ENCODE results near the gene SLC26A1. TPM values are rescaled to one million over a fixed set of nuclear protein-coding genes. Genes with fewer than 3 reads are reported as not detected.
A peak's percentile ranks its signal among the peaks of the same experiment; 100 is the strongest.

SLC26A1 gene
- total and polyA plus RNA-seq, 2 of the 13 experiments (the other 11 are each of a cell fraction or from before 2014, with no cell fraction given) = 5.4 to 22.9 TPM

DNA sequence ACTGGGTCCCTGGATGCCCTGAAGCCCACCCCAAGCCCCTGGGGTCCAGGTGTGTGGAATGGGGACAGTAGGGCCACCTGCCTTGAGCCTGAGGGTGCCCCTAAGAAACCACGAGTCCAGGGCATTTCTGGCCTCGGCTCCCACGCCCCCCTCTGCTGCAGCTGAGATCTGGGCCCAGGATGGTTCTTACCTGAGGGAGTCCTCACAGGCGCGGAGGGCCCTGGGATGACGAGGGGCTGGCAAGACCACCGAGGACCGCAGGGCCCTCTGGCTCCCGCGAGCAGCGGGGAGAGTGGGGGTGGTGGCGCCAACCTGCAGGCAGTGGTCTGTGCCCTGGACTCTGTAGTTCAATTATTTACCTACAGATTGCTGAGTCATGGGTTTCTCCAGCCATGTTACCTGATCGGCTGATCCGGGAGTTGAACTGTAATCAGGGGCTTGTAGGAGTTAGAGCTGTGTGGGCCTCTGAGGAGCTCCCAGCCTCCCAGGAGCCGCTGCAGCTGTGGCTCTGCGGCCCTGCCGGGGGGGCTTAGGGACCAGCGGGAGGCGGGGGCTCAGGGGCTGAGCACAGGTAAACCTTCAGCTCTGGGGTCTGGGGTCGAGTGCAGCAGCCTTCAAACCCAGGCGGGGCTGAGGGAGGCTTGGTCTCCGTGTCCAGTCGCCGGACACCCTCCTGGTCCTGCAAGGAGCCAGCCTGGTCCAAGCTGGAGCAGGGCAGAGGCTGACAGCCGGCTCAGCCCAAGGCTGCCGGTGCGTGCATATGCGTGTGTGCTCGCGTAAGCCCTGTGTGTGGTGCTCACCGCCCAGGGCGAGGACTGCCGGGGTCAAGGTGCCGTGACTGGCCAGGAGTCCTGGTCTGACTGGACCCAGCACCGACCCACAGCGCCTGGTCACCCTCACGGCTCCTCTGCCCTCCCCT lies at the start of gene SLC26A1 (continued):
- TF ChIP-seq, protein P1, sequence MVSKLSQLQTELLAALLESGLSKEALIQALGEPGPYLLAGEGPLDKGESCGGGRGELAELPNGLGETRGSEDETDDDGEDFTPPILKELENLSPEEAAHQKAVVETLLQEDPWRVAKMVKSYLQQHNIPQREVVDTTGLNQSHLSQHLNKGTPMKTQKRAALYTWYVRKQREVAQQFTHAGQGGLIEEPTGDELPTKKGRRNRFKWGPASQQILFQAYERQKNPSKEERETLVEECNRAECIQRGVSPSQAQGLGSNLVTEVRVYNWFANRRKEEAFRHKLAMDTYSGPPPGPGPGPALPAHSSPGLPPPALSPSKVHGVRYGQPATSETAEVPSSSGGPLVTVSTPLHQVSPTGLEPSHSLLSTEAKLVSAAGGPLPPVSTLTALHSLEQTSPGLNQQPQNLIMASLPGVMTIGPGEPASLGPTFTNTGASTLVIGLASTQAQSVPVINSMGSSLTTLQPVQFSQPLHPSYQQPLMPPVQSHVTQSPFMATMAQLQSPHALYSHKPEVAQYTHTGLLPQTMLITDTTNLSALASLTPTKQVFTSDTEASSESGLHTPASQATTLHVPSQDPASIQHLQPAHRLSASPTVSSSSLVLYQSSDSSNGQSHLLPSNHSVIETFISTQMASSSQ (IDR thresholded peaks at IDR 0.05; ENCODE audit: low read depth) = no peak
- TF ChIP-seq, protein P1 (CRISPR knock-in tag; IDR thresholded peaks at IDR 0.05; ENCODE audit: borderline replicate concordance) = no peak; the same call in 1 of the 2 replicates
- TF ChIP-seq ZBTB7B (CRISPR knock-in tag; IDR thresholded peaks at IDR 0.05) (peak; percentile 45; the same call in 1 of the 2 replicates), ZNF687 (CRISPR knock-in tag; IDR thresholded peaks at IDR 0.05) (peak; percentile 80), SMC3 (IDR thresholded peaks at IDR 0.05; ENCODE audit: low read length) (no peak), ZNF282 (IDR thresholded peaks at IDR 0.05; ENCODE audit: partially characterized antibody) (no peak), BATF2 (CRISPR knock-in tag; IDR thresholded peaks at IDR 0.05) (no peak), ZNF614 (CRISPR knock-in tag; IDR thresholded peaks at IDR 0.05; ENCODE audit: borderline replicate concordance) (peak; percentile 94; the same call in 1 of the 2 replicates), MEIS2 (CRISPR knock-in tag; IDR thresholded peaks at IDR 0.05) (peak; percentile 31), TAF1 (CRISPR knock-in tag; IDR thresholded peaks at IDR 0.05) (peak; percentile 14), GATA4 (IDR thresholded peaks at IDR 0.05; ENCODE audit: borderline replicate concordance, low read depth) (no peak), ZNF484 (CRISPR knock-in tag; IDR thresholded peaks at IDR 0.05; ENCODE audit: borderline replicate concordance, low read depth) (no peak), EED (CRISPR knock-in tag; IDR thresholded peaks at IDR 0.05) (peak; percentile 91), ZBTB43 (CRISPR knock-in tag; conservative IDR thresholded peaks at IDR 0.05) (no peak)
- TF ChIP-seq, protein P2, sequence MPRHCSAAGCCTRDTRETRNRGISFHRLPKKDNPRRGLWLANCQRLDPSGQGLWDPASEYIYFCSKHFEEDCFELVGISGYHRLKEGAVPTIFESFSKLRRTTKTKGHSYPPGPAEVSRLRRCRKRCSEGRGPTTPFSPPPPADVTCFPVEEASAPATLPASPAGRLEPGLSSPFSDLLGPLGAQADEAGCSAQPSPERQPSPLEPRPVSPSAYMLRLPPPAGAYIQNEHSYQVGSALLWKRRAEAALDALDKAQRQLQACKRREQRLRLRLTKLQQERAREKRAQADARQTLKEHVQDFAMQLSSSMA (CRISPR knock-in tag; IDR thresholded peaks at IDR 0.05) = 0 out of 2 replicates have a peak, but pooled peaks have one; percentile 5
- TF ChIP-seq, protein P3, sequence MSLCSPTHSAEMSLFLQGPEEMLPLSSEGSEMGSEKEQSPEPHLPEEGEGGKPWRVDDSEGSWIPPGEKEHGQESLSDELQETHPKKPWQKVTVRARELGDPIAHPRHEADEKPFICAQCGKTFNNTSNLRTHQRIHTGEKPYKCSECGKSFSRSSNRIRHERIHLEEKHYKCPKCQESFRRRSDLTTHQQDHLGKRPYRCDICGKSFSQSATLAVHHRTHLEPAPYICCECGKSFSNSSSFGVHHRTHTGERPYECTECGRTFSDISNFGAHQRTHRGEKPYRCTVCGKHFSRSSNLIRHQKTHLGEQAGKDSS (CRISPR knock-in tag; IDR thresholded peaks at IDR 0.05; ENCODE audit: borderline replicate concordance, low read depth) = no peak; the same call in 1 of the 2 replicates

Data from HepG2 (cell line).